ENCODE data around the gene ABO. TPM values are rescaled to one million over a fixed set of nuclear protein-coding genes. Genes with fewer than 3 reads are reported as not detected.

ABO gene
- total and polyA plus RNA-seq, 9 of the 15 experiments (the other 6 are each of a cell fraction or from before 2014, with no cell fraction given): 5.0 to 21.9 (median 11.9) TPM

GRCh38 chr9:133275105-133276000 is at the start of gene ABO (continued):
- TF ChIP-seq TEAD4 (IDR thresholded peaks at IDR 0.05; ENCODE audit: low read length) (no peak), TEAD4 (CRISPR knock-in tag; IDR thresholded peaks at IDR 0.05; ENCODE audit: borderline replicate concordance) (no peak), ZNF778 (CRISPR knock-in tag; IDR thresholded peaks at IDR 0.05) (no peak), NFE2 (IDR thresholded peaks at IDR 0.05; ENCODE audit: low read depth) (no peak), ZNF449 (CRISPR knock-in tag; IDR thresholded peaks at IDR 0.05) (no peak), ZNF232 (CRISPR knock-in tag; IDR thresholded peaks at IDR 0.05) (no peak), ZBTB17 (CRISPR knock-in tag; IDR thresholded peaks at IDR 0.05) (no peak), YY1 (IDR thresholded peaks at IDR 0.05; ENCODE audit: borderline replicate concordance in 1 of 3, control insufficient read depth in 1 of 3, extremely low read depth in 1 of 3, insufficient read depth in 3 of 3, insufficient read length in 1 of 3, insufficient replicate concordance in 2 of 3, low read depth in 1 of 3, low read length in 2 of 3) (peak in 2 of 3 experiments; percentile 78 to 85), ZBTB1 (CRISPR knock-in tag; IDR thresholded peaks at IDR 0.05; ENCODE audit: borderline replicate concordance, low read depth) (peak; percentile 62; the same call in 1 of the 2 replicates), NFATC3 (IDR thresholded peaks at IDR 0.05) (no peak), HDAC2 (IDR thresholded peaks at IDR 0.05) (no peak), POU5F1 (IDR thresholded peaks at IDR 0.05; ENCODE audit: borderline replicate concordance, low read depth, low read length, partially characterized antibody) (no peak), ATF6 (CRISPR knock-in tag; IDR thresholded peaks at IDR 0.05) (peak; percentile 65), TRIM24 (IDR thresholded peaks at IDR 0.05) (no peak), CLOCK (CRISPR knock-in tag; IDR thresholded peaks at IDR 0.05; ENCODE audit: borderline replicate concordance) (no peak), RBBP5 (IDR thresholded peaks at IDR 0.05; ENCODE audit: borderline replicate concordance, insufficient read depth, low read length, poor library complexity, severe bottlenecking) (peak; percentile 81)

Data from K562 (cell line).